DND-41 (cell line): ENCODE data around the gene PRDM15.

Experiments
- ATAC-seq: fragments of 200-7000 bp; cut with Tn5 transposase; 3 replicates; pipeline ENCODE4 v1.9.1; 2021; ENCODE audit warnings: low read depth; ENCODE audit not compliant: insufficient read depth
- DNase-seq: peaks from one replicate; pipeline ENCODE4 v3.0.0-alpha.2; 2020
- H2AFZ ChIP-seq: 2 replicates; pipeline ENCODE4 v1.6.0; 2012; ENCODE audit warnings: low read depth, low read length
- H3K27ac ChIP-seq: 2 replicates; pipeline ENCODE4 v1.5.1; 2012; ENCODE audit warnings: low read length, inconsistent platforms
- H3K27me3 ChIP-seq: fragments of 200-600 bp; sonication (generic); 2 replicates; pipeline ENCODE4 v1.6.0; 2012; ENCODE audit warnings: low read length, mild to moderate bottlenecking, inconsistent platforms; ENCODE audit not compliant: insufficient read depth, poor library complexity
- H3K36me3 ChIP-seq: 2 replicates; pipeline ENCODE4 v1.5.1; 2012; ENCODE audit warnings: low read length, inconsistent platforms; ENCODE audit not compliant: insufficient read depth
- H3K4me1 ChIP-seq: 2 replicates; pipeline ENCODE4 v1.5.1; 2012; ENCODE audit warnings: mild to moderate bottlenecking, low read length; ENCODE audit not compliant: insufficient read depth
- H3K4me2 ChIP-seq: 2 replicates; pipeline ENCODE4 v1.6.0; 2012; ENCODE audit warnings: mild to moderate bottlenecking, moderate library complexity, low read length, inconsistent platforms; ENCODE audit not compliant: insufficient read depth
- H3K4me3 ChIP-seq, 2 experiments: fragments of 200-600 bp in 1 of 2; shearing (Covaris generic) in 1 of 2; 2 replicates each; pipeline ENCODE4 v1.5.1; 2012 to 2016; ENCODE audit warnings: inconsistent platforms in 2 of 2, low read length in 2 of 2, mild to moderate bottlenecking in 2 of 2, low read depth in 1 of 2, moderate library complexity in 1 of 2
- H3K79me2 ChIP-seq: 2 replicates; pipeline ENCODE4 v1.6.0; 2012; ENCODE audit warnings: low read length, inconsistent platforms; ENCODE audit not compliant: insufficient read depth
- H3K9ac ChIP-seq: 2 replicates; pipeline ENCODE4 v1.6.0; 2012; ENCODE audit warnings: low read depth, mild to moderate bottlenecking, inconsistent platforms, low read length, moderate library complexity
- H3K9me3 ChIP-seq: 2 replicates; pipeline ENCODE4 v1.5.1; 2012; ENCODE audit warnings: low read length, moderate library complexity, mild to moderate bottlenecking, inconsistent platforms; ENCODE audit not compliant: insufficient read depth, severe bottlenecking
- H4K20me1 ChIP-seq: 2 replicates; pipeline ENCODE4 v1.6.0; 2012; ENCODE audit warnings: low read length; ENCODE audit not compliant: insufficient read depth
- EZH2 ChIP-seq: IDR thresholded peaks from 3 replicates; pipeline ENCODE4 v1.6.1; 2012; ENCODE audit warnings: borderline replicate concordance, low read depth, mild to moderate bottlenecking, moderate library complexity, low read length, inconsistent platforms; ENCODE audit not compliant: severe bottlenecking
- TF ChIP-seq, protein P1 (sequence below): IDR thresholded peaks from 2 replicates; pipeline ENCODE4 v1.5.1; 2012; ENCODE audit warnings: borderline replicate concordance, low read length, moderate library complexity, mild to moderate bottlenecking; ENCODE audit not compliant: poor library complexity, severe bottlenecking; ENCODE audit errors: extremely low read depth

PRDM15 gene

DNA sequence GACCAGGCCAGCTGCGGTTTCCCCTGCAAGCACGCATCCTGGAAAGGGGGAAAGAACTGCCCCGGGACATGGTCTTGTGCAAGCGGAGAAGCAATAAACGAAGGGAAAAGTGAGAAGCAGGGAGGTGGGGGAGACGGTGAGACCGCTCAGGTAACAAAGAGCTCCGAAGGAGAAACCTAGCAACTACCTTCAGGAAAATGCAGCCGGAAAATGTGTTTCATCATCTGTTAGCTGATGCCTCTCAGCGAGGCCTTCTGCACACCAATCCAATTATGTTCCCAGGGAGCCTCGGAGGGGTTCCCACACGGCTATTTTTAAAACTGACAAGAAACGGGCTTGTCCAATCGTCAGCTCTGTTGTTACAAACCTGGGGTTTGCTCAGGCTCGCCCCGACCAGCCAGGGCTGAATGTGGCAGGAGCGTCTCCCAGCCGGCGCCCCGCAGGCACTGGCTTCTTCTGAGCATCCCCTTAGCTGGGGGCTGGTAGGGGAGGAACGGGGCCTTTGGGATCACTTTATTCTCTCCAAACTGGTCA is 115.7 kb downstream of the PRDM15 start:
- no peaks in the 10 kb centered on the region for H3K36me3 ChIP-seq
- peak overlapping the region; percentile 96 for H3K27ac ChIP-seq
- TF ChIP-seq, protein P1, sequence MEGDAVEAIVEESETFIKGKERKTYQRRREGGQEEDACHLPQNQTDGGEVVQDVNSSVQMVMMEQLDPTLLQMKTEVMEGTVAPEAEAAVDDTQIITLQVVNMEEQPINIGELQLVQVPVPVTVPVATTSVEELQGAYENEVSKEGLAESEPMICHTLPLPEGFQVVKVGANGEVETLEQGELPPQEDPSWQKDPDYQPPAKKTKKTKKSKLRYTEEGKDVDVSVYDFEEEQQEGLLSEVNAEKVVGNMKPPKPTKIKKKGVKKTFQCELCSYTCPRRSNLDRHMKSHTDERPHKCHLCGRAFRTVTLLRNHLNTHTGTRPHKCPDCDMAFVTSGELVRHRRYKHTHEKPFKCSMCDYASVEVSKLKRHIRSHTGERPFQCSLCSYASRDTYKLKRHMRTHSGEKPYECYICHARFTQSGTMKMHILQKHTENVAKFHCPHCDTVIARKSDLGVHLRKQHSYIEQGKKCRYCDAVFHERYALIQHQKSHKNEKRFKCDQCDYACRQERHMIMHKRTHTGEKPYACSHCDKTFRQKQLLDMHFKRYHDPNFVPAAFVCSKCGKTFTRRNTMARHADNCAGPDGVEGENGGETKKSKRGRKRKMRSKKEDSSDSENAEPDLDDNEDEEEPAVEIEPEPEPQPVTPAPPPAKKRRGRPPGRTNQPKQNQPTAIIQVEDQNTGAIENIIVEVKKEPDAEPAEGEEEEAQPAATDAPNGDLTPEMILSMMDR, result no peak
- no peak for TF ChIP-seq EZH2
- no peaks in the 10 kb centered on the region for H4K20me1 ChIP-seq
- ATAC-seq, result no peak
- H3K9ac ChIP-seq, result peak overlapping the region; percentile 63
- no peak overlapping the region; the same call in 1 of the 2 replicates for H2AFZ ChIP-seq
- H3K27me3 ChIP-seq, result no peaks in the 10 kb centered on the region
- H3K9me3 ChIP-seq, result no peaks in the 10 kb centered on the region
- peaks cover 92% of the 10 kb centered on the region for H3K4me1 ChIP-seq
- H3K79me2 ChIP-seq, result peaks cover 24% of the 10 kb centered on the region
- no peak overlapping the region; a peak in 1 of 4 replicates for H3K4me3 ChIP-seq
- H3K4me2 ChIP-seq, result peak overlapping the region; percentile 53
- DNase-seq, result no peak

DNA sequence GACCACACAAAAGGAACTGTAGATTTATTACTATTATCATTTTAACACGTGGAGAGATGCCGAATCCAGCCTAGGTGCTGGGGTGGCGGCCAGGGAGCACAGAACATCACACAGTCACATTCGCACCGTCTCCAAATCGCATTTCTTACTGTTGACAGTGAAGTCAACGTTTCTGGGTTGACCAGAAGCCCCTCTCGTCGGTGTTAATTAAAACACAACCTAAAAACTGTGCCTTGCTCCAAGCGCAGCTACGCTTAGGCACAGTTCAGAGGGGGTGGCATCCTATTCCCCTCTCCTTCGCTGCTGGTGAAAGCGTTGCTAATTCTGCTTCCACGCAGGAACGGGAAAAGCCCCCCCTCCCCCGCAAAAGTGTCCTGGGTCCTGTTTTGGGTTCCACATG is 116.4 kb downstream of the PRDM15 start:
- Histone ChIP-seq H3K4me3 (no peak overlapping the region), H3K4me1 (peaks cover 90% of the 10 kb centered on the region), H3K36me3 (no peaks in the 10 kb centered on the region), H3K79me2 (peaks cover 24% of the 10 kb centered on the region), H4K20me1 (no peaks in the 10 kb centered on the region), H3K27ac (peak overlapping the region; percentile 96), H3K9ac (no peak overlapping the region; the same call in 1 of the 2 replicates), H3K9me3 (no peaks in the 10 kb centered on the region), H3K4me2 (no peak overlapping the region), H2AFZ (no peak overlapping the region), H3K27me3 (no peaks in the 10 kb centered on the region)
- ATAC-seq (no peak), DNase-seq (no peak)
- no peak for TF ChIP-seq EZH2
- TF ChIP-seq, protein P1, result no peak

DNA sequence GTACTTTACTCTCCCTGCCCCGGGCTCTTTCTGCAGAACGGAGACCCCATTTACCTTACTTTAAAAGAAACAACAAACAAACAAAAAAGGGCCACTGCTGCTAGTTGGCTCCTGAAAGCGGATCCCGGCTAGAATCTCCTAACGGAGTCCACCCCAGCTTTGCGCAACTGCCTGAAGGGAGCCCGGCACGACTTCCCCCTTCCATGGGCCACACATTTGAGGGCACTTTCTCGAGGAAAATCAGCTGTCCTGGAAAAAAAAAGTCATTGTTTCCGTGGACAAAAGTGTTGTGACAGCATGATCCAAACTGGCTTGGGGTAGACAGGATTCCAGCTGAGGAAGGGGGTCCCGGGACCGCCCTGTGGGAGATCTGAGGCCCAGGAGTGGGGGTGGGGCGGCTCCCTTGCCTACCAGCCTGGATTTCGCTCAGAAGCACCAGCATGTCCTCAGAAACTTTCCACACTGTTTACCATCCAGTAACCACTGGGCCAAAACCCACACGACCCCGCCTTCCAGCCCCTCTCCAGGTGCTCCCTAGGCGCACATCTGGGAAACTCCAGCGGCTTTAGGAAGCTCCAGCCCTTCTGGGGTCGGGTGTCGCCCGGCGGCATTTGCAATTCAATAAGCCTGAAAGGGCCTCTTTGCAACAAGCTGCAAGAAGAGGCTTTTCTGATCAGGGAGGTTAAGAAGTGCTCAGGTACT is 117.1 kb downstream of the PRDM15 start:
- no peaks in the 10 kb centered on the region for H3K36me3 ChIP-seq
- no peak for DNase-seq
- H3K9ac ChIP-seq, result peak overlapping the region; percentile 25; the same call in 1 of the 2 replicates
- H3K9me3 ChIP-seq, result no peaks in the 10 kb centered on the region
- no peak overlapping the region for H3K4me3 ChIP-seq
- H3K27me3 ChIP-seq, result no peaks in the 10 kb centered on the region
- H3K27ac ChIP-seq, result peak overlapping the region; percentile 96
- no peak overlapping the region; the same call in 1 of the 2 replicates for H3K4me2 ChIP-seq
- H3K4me1 ChIP-seq, result peaks cover 88% of the 10 kb centered on the region
- H3K79me2 ChIP-seq, result peaks cover 24% of the 10 kb centered on the region
- no peak overlapping the region for H2AFZ ChIP-seq
- no peak for TF ChIP-seq EZH2
- TF ChIP-seq, protein P1, result no peak
- ATAC-seq, result no peak
- no peaks in the 10 kb centered on the region for H4K20me1 ChIP-seq
